GM12891 (cell line): ENCODE results near the gene HYAL4.

Experiments used
- PAX5 ChIP-seq: IDR thresholded peaks from 2 replicates; pipeline ENCODE4 v1.6.1; 2011; ENCODE audit warnings: low read length, moderate library complexity, mild to moderate bottlenecking; ENCODE audit not compliant: insufficient read depth, severe bottlenecking
- POLR2A ChIP-seq: IDR thresholded peaks from 2 replicates; pipeline ENCODE4 v1.6.1; 2011; ENCODE audit warnings: low read depth, low read length, control low read depth
- POLR2AphosphoS5 ChIP-seq: IDR thresholded peaks from 2 replicates; pipeline ENCODE4 v1.6.1; 2011; ENCODE audit warnings: low read depth, low read length, control low read depth
- POU2F2 ChIP-seq: IDR thresholded peaks from 2 replicates; pipeline ENCODE4 v1.6.1; 2011; ENCODE audit warnings: low read depth, mild to moderate bottlenecking, control low read depth, low read length, moderate library complexity

DNA sequence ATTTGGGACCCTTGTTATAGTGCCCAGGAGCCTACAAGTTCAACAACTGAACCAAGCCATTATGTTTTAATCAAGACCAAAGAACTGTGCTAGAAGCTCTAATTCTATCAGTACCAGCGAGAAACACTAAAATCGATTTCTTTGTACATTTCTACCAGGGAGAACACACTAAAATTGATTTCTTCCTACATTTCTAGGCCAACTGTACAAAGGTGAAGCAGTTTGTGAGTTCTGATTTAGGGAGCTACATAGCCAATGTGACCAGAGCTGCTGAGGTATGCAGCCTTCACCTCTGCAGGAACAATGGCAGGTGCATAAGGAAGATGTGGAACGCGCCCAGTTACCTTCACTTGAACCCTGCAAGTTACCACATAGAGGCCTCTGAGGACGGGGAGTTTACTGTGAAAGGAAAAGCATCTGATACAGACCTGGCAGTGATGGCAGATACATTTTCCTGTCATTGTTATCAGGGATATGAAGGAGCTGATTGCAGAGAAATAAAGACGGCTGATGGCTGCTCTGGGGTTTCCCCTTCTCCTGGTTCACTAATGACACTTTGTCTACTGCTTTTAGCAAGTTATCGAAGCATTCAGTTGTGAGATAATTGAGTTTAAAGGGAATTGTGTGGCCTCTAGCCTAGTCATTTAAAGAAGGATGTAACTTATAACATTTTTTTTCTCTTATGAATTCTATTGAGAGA is 31.7 kb downstream of the HYAL4 start:
- no peak for TF ChIP-seq POLR2AphosphoS5
- TF ChIP-seq POLR2A = no peak
- TF ChIP-seq POU2F2 = no peak
- TF ChIP-seq PAX5 = no peak
